ENCODE data around the gene FASTK. TPM values are rescaled to one million over a fixed set of nuclear protein-coding genes. Genes with fewer than 3 reads are reported as not detected.
"Not testable (repeated sequence)": the region's sequence is repeated elsewhere in the genome, so short reads cannot be mapped to it uniquely, and the experiment has no call there.

Gene FASTK
- total RNA-seq, 1 donor from 2014 or later, result 91.8 TPM

- intact Hi-C loops (cut with micrococcal nuclease), result no loop called here
Observed at GRCh38 chr7:151034312-151035025, 46.1 kb downstream of the FASTK start.

GRCh38 chr7:151033864-151034249, 46.8 kb downstream of the FASTK start:
- intact Hi-C loops (cut with micrococcal nuclease), result no loop called here

GRCh38 chr7:151032936-151033863, 47.4 kb downstream of the FASTK start:
- intact Hi-C loops (cut with micrococcal nuclease), result no loop called here

GRCh38 chr7:151031011-151031410, 49.6 kb downstream of the FASTK start:
- intact Hi-C loops (cut with micrococcal nuclease), result no loop called here

GRCh38 chr7:151028948-151029501, 51.6 kb downstream of the FASTK start:
- intact Hi-C loops (cut with micrococcal nuclease), result loop anchor here (1.0 kb wide), 14 partner anchors 11 to 1191 kb away; partner anchors contain the start of genes ABCF2, CHPF2, NUB1 and TMUB1

- intact Hi-C loops (cut with micrococcal nuclease), result loop anchor here (1.0 kb wide), 14 partner anchors 10 to 1190 kb away; partner anchors contain the start of genes ABCF2, CHPF2, NUB1 and TMUB1
Observed at GRCh38 chr7:151028131-151028947, 52.3 kb downstream of the FASTK start, which contains the start of gene ABCB8. Gene ABCB8, plus strand, starts transcription at chr7:151028450. Its CDS starts 66 bp downstream, at chr7:151028516.

- intact Hi-C loops (cut with micrococcal nuclease), result loop anchor here (1.0 kb wide), 14 partner anchors 9 to 1189 kb away; partner anchors contain the start of genes ABCF2, CHPF2, NUB1 and TMUB1
Observed at GRCh38 chr7:151027728-151028130, 52.9 kb downstream of the FASTK start.

GRCh38 chr7:151026771-151027727, 53.6 kb downstream of the FASTK start:
- intact Hi-C loops (cut with micrococcal nuclease), result not testable (repeated sequence)

Other genes with a start within 250 kb of the FASTK start
- not detected in 2 replicates for gene AOC1, start 228.3 kb downstream of the FASTK start, total RNA-seq
- gene KCNH2, start 102.5 kb downstream of the FASTK start, total RNA-seq, result 0.80 and 0.91 TPM in 2 replicates
- gene NOS3, start 89.8 kb downstream of the FASTK start, total RNA-seq, result 10.5 and 12.1 TPM in 2 replicates
- gene ATG9B, start 56.3 kb downstream of the FASTK start, total RNA-seq, result 6.9 and 7.2 TPM in 2 replicates
- gene ABCB8, start 52.4 kb downstream of the FASTK start, total RNA-seq, result 53.8 and 64.4 TPM in 2 replicates
- gene ASIC3, start 32.3 kb downstream of the FASTK start, total RNA-seq, result 4.5 and 5.4 TPM in 2 replicates
- 20.0 and 20.1 TPM in 2 replicates for gene CDK5, start 22.9 kb downstream of the FASTK start, total RNA-seq
- 132 and 137 TPM in 2 replicates for gene SLC4A2, start 21.2 kb downstream of the FASTK start, total RNA-seq
- 55.1 and 65.4 TPM in 2 replicates for gene TMUB1, start 2.7 kb upstream of the FASTK start, total RNA-seq
- 24.5 and 25.4 TPM in 2 replicates for gene AGAP3, start 5.7 kb upstream of the FASTK start, total RNA-seq
- not detected in 2 replicates for gene GBX1, start 86.9 kb upstream of the FASTK start, total RNA-seq
- not detected in 2 replicates for gene ASB10, start 106.4 kb upstream of the FASTK start, total RNA-seq
- 0.66 TPM in 1 of 2 replicates, not detected in the other for gene H2BK1, start 129.7 kb upstream of the FASTK start, total RNA-seq
- 43.3 and 47.8 TPM in 2 replicates for gene ABCF2, start 146.4 kb upstream of the FASTK start, total RNA-seq
- gene CHPF2, start 151.7 kb upstream of the FASTK start, total RNA-seq, result 50.6 and 51.9 TPM in 2 replicates
- 1.8 and 4.0 TPM in 2 replicates for gene SMARCD3, start 167.9 kb upstream of the FASTK start, total RNA-seq